SW480 (cell line): Measurements from ENCODE around the gene NEK1.
A peak's percentile ranks its signal among the peaks of the same experiment; 100 is the strongest.
"Not testable (repeated sequence)": the region's sequence is repeated elsewhere in the genome, so short reads cannot be mapped to it uniquely, and the experiment has no call there.

Experiments used
- DNase-seq: peaks from one replicate; pipeline ENCODE4 v3.0.0-alpha.2; 2016; ENCODE audit warnings: low spot score

NEK1 gene

DNA sequence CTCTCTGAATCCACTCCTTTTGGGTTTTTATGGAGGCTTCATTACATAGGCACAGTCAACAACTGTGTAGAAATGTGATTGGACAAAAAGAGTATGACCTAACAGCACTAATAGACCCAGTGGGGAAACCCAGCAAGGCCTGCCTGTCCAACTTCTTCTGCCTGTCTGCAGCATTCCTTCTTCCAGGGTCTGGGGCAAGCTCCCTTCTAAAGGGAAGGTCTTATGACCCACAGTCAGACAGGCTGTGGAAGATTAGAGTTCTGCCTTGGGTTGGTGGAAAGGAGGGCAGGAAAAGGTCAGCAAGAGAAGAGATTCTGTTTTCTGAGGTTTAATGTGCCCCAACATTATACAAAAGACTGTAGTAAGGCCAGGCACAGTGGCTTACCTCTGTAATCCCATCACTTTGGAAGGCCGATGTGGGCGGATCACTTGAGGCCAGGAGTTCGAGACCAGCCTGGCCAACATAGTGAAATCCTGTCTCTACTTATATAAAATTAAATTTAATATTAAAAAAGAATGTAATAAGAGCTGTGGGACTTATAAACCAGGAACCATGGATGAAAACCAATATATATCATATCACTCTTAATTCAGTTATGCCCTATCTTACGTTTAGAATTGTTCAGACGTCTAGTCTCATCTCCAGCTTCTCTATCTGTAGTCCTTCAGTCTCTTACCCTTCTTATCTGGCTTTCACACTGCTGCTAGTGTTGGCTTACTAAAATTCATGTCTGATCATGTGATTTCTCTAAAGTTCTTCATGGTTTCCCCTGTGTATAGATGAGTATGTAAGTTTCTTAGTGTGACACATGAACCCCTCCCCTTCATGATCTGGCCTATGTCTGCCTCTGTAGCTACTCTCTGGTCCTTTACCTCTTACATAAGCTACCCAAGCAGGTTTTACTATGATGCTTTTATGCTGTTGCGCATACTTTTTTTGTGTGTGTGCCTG lies 14.2 kb upstream of the NEK1 start:
- DNase-seq: no peak

DNA sequence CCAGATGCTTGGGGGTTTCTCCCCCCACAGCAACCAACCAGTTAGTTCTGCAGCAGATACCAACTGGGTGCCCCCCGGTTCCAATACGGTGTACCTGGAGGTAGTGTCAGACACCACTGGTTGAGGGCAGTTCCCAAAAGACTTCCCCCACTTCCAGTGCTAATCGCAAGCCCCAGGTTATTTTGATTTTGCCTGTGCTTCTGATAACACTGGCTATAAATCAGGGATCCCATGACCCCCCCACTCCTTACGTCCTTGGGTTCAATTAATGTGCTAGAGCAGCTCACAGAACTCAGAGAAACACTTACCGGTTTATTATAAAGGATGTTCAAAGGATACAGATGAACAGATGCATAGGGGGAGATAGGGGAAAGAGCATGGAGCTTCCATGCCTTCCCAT lies 13.5 kb upstream of the NEK1 start:
- no peak for DNase-seq

DNA sequence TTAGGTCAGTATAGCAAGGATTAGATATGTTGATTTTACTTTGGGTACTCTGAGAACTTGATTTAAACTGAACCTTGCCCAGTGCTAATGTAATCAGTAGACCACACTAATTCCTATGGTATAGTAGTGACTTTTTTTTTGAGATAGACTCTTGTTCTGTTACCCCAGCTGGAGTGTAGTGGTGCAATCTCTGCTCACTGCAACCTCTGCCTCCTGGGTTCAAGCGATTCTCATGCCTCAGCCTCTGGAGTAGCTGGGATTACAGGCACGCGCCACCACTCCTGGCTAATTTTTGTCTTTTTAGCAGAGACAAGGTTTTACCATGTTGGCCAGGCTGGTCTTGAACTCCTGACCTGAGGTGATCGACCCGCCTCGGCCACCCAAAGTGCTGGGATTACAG lies 11.6 kb upstream of the NEK1 start:
- not testable (repeated sequence) for DNase-seq

DNA sequence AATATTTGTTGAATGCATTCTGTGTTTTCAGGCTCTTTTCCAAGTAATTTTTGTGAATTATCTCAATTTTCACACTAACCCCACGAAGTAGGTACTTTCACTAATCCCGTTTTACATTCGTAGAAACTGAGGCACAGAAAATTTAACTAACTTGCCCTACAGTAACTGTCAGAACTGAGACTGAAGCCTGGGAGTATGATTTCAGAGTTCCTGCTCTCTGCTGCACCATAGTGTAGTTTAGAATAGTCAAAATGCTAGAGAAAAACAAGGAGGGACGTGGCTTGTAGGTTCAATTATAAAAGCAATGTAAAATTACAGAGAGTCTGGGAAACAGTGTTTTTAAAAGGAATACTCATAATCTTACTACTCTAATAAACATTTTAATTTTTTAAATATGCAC lies 10.2 kb upstream of the NEK1 start:
- no peak for DNase-seq

DNA sequence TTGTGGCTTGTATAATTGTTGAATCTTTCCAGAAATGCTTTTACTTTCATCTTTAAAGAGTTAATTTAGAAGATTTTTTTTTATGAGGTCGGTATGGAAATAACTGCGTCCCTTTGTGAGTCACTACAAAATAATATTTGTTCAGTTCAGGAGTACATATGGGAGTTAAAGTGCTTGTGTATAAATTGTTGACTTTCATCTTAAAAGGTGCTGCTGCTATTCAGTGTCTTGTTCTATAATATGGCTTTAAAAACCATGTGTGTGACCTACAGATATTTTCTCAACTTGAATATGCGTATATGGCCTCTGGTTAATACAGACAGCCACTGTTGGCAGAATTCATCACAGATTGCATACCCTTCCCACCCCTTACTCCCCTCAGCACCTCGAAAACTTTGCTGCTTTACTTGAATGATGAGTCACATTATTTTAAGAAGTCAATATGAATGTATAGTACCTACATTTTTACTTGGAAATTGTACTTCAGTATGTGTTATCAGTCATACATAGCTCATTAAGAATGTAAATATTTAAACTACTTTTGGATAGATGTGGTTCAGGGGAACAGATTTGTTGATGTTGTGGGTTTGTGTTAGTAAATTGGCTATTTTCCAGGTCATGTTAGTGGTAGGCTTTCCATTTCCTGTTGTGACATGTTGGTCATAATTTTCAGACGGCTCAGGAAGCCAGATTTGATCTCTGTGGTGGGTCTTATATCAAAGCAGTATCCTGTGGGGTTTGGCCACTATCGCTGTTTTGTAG lies 9.5 kb upstream of the NEK1 start:
- peak; percentile 83 for DNase-seq

DNA sequence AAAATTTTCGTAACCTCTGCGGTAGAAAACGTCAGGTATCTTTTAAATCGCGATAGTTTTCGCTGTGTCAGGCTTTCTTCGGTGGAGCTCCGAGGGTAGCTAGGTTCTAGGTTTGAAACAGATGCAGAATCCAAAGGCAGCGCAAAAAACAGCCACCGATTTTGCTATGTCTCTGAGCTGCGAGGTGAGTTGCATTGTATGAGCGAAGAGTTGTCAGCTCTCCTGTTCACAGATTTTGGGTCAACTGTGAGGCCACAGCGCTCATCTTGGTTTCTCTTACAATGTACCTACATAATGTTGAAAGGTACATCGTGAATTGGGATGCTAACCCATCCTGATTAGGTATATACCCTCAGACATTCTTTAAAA lies 8.5 kb upstream of the NEK1 start:
- DNase-seq: peak; percentile 28

DNA sequence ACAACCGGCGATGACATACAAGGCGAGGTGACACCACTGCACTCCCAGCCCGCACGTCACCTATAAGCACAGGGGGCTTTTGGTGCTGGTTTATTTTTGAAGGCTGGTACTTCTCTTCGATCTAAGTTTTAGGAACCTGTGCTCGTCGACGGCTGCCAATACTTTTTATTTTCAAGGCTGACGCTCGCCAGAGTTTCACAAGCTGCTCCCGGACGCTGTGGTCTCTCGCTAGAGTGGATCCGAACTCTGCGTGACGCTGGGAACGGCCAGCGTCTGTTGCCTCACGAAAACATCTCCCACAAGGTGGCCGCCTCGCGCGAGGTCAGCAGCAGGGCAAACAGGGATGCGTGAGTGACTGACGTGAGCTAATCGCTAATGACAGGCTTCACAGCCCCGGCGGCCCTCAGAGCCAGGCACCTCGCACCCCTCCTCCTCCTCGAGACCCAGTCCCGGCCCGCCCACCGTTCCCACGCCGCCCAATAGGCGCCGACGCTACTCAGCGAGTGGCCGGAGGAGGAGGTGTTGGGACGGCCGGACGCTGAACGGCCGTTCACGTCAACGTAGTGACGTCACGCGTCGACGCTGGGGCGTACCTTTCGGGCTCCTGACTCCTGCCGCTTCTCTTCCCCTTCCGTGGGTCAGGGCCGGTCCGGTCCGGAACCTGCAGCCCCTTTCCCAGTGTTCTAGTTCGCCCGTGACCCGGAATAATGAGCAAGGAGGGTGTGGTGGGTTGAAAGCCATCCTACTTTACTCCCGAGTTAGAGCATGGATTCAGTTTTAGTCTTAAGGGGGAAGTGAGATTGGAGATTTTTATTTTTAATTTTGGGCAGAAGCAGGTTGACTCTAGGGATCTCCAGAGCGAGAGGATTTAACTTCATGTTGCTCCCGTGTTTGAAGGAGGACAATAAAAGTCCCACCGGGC lies 7.8 kb upstream of the NEK1 start, which contains the start of gene CLCN3:
CLCN3 (plus strand) TSS at position 621 of the 922 bp plus-strand sequence. CDS start 15,351 bp downstream, outside the sequence.
- peak; percentile 94 for DNase-seq

DNA sequence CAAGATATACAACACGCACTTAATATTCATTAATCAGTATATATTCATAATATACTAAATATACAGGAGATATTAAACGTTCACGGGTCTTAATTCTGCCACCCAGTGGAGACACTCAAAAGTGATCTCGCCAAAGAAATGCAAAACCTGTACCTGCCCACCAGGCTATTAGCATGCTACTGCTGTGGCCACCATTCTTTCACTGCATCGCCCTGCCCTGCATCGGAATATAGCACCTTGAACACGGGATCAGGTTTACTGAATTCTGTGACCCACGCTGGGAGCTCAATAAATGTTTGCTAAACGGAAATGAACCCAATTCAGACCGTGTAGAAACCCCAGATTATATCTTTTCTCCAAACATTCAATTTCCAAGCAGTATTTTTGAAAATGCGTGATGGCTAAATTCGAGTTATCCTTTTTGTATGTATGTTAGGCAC lies 7.2 kb upstream of the NEK1 start:
- peak; percentile 84 for DNase-seq

DNA sequence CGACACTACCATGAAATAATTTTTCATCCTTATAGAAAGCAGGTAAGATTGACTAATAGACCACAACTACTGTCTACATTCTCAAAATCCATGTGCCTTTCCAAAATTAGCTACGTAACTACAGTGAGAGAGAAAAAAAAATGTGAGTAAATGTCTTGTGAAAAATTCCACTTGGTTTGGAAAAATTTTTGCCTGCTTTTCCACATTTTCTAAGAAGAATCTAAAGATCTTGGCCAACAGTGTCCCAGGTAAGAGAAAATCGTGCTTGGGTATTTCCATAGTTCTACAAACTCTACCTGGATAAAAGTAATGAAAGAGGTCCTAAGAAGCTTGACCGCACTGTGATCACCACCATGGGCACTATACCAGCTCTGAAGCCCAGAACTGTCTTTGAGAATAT lies 6.6 kb upstream of the NEK1 start:
- no peak for DNase-seq

DNA sequence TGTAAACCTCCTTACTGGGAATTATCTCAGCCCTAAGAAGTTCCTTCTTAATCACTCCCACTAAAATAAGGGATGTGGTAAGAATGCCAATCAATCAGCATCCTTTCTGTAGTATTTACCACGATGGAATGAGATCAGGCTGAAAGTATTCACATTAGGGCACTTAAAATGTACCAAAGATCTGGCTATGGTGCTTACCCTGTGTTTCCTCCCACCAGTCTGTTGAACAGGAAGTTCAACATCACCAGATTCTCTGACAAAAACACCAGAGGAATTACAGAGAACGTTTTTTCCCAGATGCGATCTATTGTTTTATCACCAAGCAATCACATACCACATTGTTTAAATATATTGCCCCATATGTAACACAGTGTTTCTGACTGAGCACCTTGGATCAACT lies 5.9 kb upstream of the NEK1 start:
- DNase-seq: no peak

DNA sequence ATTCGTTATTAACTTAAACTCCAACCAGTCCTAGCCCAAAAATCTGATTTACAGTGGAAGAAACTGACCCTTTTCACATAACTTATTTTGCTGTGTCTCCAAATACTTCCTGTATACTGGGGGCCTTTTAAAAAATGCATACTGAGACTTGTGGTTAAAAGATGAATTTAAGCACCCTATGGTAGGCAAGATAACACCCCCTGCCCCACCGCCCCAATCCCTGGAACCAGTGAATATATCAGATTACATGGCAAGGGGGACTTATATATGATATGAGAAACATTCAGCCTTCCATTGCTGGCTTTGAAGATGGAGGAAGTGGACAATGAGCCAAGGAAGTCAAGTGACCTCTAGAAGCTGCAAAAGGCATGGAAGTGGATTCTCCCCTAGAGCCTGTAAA lies 4.9 kb upstream of the NEK1 start:
- no peak for DNase-seq

DNA sequence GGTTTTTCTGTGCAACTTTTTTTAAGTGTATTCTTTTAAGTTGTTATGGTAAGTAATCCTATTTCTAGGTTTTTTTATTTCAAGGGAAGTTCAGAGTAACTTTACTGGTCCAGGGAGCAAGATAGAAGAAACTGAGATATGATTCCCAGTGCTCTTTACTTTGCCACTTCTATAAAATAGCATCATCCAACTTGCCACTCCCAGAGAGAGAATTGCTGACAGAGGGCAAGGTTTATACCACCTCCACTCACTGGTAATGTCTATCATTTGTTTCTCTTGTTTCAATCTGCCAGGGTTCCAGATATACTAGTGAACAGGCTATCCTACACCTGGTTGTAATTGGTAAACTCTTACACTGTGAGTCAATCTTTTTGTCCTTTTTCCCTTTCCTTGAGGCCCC lies 4.5 kb upstream of the NEK1 start:
- no peak for DNase-seq

DNA sequence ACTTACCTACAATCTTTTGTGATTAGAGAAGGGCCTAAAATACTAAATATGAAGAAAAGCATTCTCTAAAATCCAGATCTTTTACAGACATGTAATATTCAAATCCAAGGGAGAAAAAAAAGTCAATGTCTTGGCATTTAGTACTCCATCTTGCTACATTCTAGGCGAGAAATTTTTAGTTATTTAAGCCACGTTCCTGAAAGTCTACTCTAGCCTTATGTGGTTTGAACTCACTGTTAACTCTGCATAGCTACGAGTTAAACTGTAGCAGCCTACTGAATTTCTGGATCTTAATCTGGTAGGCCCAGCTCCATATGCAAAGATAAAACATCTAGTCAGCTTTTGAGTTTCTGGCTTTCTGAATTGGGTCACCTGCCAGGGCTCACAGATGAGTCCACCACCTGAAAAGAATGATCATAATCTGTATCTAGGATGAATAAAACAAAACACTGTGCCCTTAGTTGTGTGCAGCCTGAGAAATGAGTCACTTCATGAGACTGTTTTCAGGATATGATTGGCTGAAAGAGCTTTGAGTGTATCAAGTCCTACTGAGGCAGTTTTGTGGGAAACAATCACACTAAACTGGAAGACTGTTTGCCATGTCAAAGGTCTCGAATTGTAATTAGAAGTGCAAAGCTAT lies 3.2 kb upstream of the NEK1 start:
- DNase-seq: no peak

DNA sequence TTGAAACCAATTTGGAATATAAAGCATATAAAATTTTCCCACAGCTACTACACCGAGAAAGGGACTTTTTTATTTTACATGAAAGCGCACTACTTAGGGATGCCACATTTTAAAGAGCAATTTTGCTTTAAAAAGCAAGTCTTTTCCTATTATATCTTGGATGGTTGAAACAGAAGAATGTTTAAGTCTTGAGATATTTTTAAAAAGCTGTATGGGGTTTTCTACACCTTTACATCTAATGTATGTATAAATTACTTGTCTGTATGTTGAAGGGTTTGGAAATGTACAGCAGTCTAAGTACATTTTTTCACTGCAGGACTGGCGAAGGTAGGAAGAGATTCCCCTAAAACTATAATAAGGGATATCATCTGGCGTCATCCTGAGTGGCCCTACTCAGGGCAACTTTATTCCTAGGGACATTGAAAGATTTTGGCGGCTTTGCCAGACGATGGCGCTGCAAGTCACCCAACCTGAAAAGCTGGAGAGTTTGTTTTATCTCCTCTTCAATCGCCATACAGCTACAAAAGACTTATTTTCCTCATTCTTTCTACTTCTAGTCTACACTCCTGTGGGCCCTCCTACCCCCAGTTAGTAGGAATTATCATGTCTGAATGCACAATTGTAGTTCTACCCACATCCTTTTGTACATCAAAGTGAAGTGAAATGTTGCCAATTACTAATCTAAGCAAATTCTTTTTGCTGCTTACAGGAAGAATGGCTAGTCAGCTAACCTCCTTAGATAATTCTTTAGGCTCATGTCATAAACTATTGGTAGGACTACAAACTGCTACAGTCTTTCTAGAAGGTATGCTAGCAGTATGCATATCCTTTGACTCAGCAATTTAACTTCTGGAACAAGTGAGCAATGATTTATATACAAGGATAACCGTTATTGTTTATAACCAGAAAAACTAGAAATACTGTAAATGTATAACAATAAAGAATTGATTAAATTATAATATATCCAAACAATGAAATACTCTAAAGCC lies 782 bp upstream of the NEK1 start:
- peak; percentile 73 for DNase-seq

DNA sequence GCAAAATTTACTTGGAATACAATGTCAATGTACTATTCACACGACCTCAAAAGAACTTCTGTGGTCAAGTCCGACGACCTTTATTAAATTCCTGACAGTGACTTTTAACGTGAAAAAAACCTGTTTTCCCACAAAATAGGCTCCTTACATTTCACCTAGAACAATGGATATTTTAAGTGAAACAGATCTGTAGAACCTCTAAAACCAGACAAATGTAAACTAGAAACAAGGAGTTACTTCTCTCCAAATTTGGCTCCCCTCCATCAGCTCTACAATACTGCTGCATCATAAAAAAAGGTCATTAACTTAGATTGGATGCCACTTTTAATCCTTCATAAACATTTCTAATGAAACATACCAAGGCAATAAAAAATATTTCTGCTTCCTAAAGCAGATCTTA lies 1.2 kb downstream of the NEK1 start:
- DNase-seq: no peak

DNA sequence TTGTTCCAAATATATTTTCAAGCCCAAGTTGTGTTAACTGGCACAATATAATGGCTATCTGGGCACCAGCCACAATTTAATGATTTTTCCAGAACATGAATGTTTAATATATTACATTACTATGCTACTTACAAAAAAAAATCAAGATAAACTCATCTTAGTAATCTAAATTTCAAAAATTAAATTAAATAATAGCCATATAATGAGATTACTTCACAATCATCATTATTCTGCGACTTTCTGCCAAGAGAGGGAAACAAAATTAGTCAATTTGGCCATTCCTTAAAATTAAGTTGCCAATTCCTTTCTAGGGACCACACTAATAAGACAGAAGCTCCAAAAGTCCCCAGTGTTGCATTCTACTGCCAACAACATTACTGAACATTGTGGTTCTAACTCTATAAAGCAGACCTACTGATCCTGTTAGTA lies 7.5 kb downstream of the NEK1 start:
- DNase-seq: no peak

DNA sequence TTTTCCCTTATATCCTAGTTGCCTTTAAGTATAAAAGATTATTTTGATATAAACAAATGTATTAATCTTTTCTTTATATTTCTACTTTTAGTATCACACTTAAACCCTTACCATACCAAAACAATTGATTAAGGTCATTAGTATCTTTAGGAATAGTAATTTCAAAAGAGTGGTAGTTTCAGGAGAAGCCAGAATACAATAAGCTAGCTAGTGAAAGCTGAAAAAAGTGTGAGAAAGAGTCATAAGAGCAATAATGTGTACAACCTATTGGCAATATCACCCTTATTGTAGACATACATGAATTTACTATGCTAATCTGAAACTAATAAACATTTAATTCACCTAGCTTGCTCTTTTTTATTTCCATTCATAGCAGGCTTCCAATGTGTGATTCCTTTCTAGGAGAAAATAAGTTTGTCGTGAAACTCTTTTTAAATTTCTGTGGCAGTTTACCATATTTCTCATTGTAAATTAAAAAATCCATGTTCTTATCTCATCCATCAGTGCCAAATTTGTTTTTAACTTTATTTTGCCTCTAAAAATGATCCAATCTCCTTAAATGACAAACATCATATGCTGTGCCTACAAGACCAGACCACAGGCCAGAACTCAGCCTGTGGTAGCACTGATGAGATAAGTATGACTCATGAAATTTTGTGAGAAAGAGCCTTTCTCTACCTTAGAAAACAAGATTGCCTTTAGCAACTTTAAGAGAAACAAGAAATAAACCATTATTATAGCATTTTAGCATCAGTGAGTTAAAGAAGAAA lies 8.1 kb downstream of the NEK1 start:
- no peak for DNase-seq

DNA sequence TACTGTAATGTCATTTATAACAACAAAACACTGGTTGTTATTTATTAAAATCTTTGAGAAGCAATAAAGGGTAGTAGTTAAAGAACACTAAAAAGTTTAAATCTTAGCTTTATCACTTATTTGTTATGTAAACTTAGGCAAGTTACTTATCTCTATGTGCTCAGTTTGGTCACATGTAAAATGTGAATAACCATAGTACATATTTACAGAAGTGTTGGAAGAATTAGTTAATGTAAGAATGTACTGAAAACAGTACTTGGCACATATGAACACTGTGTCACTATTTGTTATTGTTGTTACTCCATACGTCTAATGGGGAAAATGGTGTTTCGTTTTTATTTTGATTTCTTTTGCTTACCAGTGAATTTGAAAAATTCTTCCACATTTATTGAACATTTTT lies 9.1 kb downstream of the NEK1 start:
- no peak for DNase-seq

DNA sequence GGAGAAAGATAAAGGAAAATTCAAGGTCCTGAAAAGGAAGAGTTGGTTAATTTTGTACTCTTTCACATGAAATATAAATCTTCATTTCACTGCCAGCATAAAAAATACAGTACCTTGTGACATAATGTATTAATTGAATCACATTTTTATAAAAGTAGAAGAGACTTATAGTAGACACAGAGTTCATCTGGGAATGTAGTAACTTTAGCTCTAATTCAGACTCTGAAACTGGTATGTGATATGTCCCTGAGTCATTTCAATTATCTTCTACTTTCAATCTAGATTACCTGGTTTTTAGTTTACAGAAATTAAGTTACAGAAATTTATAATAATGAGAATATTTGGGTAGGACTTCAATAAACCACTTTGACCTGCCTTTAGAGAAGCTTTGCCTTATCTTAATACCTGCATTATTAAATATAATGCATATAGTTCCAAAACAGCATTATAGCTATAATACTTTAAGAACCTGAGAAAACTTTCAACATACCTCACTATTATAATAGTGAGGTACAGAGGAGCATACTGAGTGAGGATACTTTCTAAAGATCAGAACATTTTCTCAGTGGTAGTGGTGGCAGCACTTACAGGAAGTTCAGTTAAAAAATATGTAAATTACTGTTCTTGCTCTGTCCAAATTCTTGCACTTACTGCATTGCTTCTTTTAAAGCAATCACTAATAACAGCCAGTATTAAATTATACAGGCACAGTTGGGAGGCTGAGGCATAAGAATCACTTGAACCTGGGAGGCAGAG lies 11.2 kb downstream of the NEK1 start:
- no peak for DNase-seq
